Sigmoid colon (tissue), 7 donors: ENCODE measurements around the gene PTX3. TPM values are rescaled to one million over a fixed set of nuclear protein-coding genes. Genes with fewer than 3 reads are reported as not detected.

Experiments
- DNase-seq: peaks from one replicate; pipeline ENCODE4 v3.0.0-alpha.2; 2019
- H3K27ac ChIP-seq, 4 donors: fragments of 200-600 bp; sonication (generic); one replicate each; pipeline ENCODE4 v1.5.1; 2016 to 2019; ENCODE audit warnings: mild to moderate bottlenecking in 1 of 4
- H3K27me3 ChIP-seq, 3 donors: fragments of 200-600 bp; sonication (generic); one replicate each; pipeline ENCODE4 v1.5.1; 2019; ENCODE audit warnings: mild to moderate bottlenecking in 1 of 3
- H3K36me3 ChIP-seq, 4 donors: fragments of 200-600 bp; sonication (generic); one replicate each; pipeline ENCODE4 v1.5.1; 2016 to 2019
- H3K4me1 ChIP-seq, 4 donors: fragments of 200-600 bp; sonication (generic); one replicate each; pipeline ENCODE4 v1.5.1; 2017 to 2019
- H3K4me3 ChIP-seq, 4 donors: fragments of 200-600 bp; sonication (generic); one replicate each; pipeline ENCODE4 v1.5.1; 2017 to 2019; ENCODE audit warnings: mild to moderate bottlenecking in 2 of 4, moderate library complexity in 1 of 4
- H3K9me3 ChIP-seq, 4 donors: fragments of 200-600 bp in 3 of 4; sonication (generic) in 3 of 4; one replicate each; pipeline versions ENCODE4 v1.5.1 to v1.6.1; 2013 to 2019
- CTCF ChIP-seq, 4 experiments: fragments of 450-650 bp in 3 of 4; fragments of 200-600 bp in 1 of 4; IDR thresholded peaks; one replicate each; pipeline ENCODE4 v1.5.1; 2016 to 2019; ENCODE audit warnings: antibody characterized with exemption in 4 of 4, mild to moderate bottlenecking in 3 of 4, moderate library complexity in 2 of 4
- EP300 ChIP-seq, 4 donors: sonication (generic); formaldehyde crosslinking; IDR thresholded peaks; one replicate each; pipeline ENCODE4 v1.6.1; 2017; ENCODE audit warnings: antibody characterized with exemption in 4 of 4
- POLR2A ChIP-seq, 2 donors: fragments of 450-650 bp; IDR thresholded peaks; one replicate each; pipeline ENCODE4 v1.6.1; 2016; ENCODE audit warnings: antibody characterized with exemption in 2 of 2, mild to moderate bottlenecking in 2 of 2, moderate library complexity in 2 of 2
- POLR2AphosphoS5 ChIP-seq, 4 donors: sonication (generic); formaldehyde crosslinking; IDR thresholded peaks; one replicate each; pipeline ENCODE4 v1.6.1; 2017; ENCODE audit warnings: antibody characterized with exemption in 4 of 4
- WGBS, 2 donors: extraction: QIAGEN DNeasy Blood & Tissue Kit; methylation state at CpG; one replicate each; pipeline ENCODE4 v1.1.7; 2013; 5-methylcytosine and 5-hydroxymethylcytosine counted together
- intact Hi-C: fragments of 100-400 bp; cut with DNase I; formaldehyde crosslinking; loops from one replicate; pipeline ENCODE4 v1.15.1; 2023
- polyA plus RNA-seq, 3 donors: library from polyadenylated mRNA; stranded (reverse); fragments of 200-250 nt; gene quantifications; one replicate each; pipeline ENCODE4 v1.2.3, GENCODE V29; 2013
- total RNA-seq, 4 donors: library from RNA; depleted of rRNA; stranded (reverse); fragments of >200 nt; gene quantifications; one replicate each; pipeline ENCODE4 v1.1.0, GENCODE V29; 2016
- donor health status: healthy with polysubstance abuse.
- donor health status: Bipolar disorder and iron deficiency.
- donor health status: healthy.

PTX3 gene
- total and polyA plus RNA-seq, 7 donors: 0.69 to 34.2 (median 5.4) TPM

DNA sequence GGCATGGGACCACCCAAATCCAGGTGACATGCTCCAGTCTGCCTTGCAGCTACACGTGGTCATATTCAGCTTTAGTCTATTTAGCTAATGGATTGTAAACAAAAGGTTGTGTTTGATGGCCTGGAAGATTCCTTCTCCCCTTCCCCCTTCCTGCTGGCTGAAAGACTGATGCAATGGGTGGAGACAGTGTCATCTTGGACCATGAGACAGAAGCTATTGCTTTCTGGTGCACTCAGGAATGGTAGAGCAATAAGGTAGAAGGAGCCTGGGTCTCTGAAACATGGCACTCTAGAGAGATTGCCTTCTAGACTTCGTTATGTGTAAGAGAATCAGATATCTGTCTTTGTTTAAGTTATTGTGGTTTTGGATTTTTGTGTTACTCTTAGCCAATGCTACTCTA is 25.7 kb upstream of the PTX3 start:
- H3K27ac ChIP-seq: no peak overlapping the region
- no peaks in the 10 kb centered on the region for H3K9me3 ChIP-seq
- H3K27me3 ChIP-seq: no peaks in the 10 kb centered on the region
- WGBS, 2 donors: 41 to 51% methylated on average over 2 of the region's 2 CpGs
- no peak for DNase-seq
- intact Hi-C loops: no loop called here
- H3K36me3 ChIP-seq: no peaks in the 10 kb centered on the region
- H3K4me1 ChIP-seq: no peaks in the 10 kb centered on the region
- TF ChIP-seq EP300 (IDR thresholded peaks at IDR 0.05) (no peak), CTCF (IDR thresholded peaks at IDR 0.05) (no peak), POLR2AphosphoS5 (IDR thresholded peaks at IDR 0.05) (no peak), POLR2A (IDR thresholded peaks at IDR 0.05) (no peak)
- H3K4me3 ChIP-seq: no peak overlapping the region

GRCh38 chr3:157412323-157412855 is 24.3 kb upstream of the PTX3 start:
- WGBS, 2 donors: 87 to 90% methylated on average over 1 of the region's 1 CpG
- no peaks in the 10 kb centered on the region for H3K9me3 ChIP-seq
- H3K27ac ChIP-seq: no peak overlapping the region
- TF ChIP-seq CTCF (IDR thresholded peaks at IDR 0.05): no peak
- no peak for TF ChIP-seq EP300 (IDR thresholded peaks at IDR 0.05)
- no peak for TF ChIP-seq POLR2A (IDR thresholded peaks at IDR 0.05)
- no peak for TF ChIP-seq POLR2AphosphoS5 (IDR thresholded peaks at IDR 0.05)
- H3K36me3 ChIP-seq: no peaks in the 10 kb centered on the region
- no peak for DNase-seq
- no peaks in the 10 kb centered on the region for H3K4me1 ChIP-seq
- no peak overlapping the region for H3K4me3 ChIP-seq
- H3K27me3 ChIP-seq: no peaks in the 10 kb centered on the region
- intact Hi-C loops: no loop called here

DNA sequence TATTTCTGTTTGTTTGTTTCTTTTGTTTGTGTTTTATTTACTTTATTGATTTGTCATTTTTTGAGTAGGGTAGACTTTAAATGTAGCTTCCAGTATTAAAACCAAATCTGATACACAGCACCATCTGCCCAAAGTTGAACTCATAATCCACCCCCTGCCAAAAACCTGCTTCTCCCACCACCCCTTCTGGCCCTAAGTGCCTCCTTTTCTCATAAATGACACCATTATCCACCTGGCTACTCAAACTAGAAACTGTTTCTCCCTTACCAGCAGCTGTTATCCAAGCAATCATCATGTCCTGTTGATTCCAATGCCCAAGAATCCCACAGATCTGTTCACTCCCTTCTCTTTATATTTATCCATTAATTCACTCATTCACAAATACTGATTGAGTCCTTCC is 21.8 kb upstream of the PTX3 start:
- Histone ChIP-seq H3K9me3 (no peaks in the 10 kb centered on the region), H3K27me3 (no peaks in the 10 kb centered on the region), H3K4me3 (no peak overlapping the region), H3K4me1 (no peaks in the 10 kb centered on the region), H3K27ac (no peak overlapping the region), H3K36me3 (no peaks in the 10 kb centered on the region)
- intact Hi-C loops: no loop called here
- no peak for DNase-seq
- TF ChIP-seq EP300 (IDR thresholded peaks at IDR 0.05): no peak
- no peak for TF ChIP-seq CTCF (IDR thresholded peaks at IDR 0.05)
- TF ChIP-seq POLR2A (IDR thresholded peaks at IDR 0.05): no peak
- no peak for TF ChIP-seq POLR2AphosphoS5 (IDR thresholded peaks at IDR 0.05)

DNA sequence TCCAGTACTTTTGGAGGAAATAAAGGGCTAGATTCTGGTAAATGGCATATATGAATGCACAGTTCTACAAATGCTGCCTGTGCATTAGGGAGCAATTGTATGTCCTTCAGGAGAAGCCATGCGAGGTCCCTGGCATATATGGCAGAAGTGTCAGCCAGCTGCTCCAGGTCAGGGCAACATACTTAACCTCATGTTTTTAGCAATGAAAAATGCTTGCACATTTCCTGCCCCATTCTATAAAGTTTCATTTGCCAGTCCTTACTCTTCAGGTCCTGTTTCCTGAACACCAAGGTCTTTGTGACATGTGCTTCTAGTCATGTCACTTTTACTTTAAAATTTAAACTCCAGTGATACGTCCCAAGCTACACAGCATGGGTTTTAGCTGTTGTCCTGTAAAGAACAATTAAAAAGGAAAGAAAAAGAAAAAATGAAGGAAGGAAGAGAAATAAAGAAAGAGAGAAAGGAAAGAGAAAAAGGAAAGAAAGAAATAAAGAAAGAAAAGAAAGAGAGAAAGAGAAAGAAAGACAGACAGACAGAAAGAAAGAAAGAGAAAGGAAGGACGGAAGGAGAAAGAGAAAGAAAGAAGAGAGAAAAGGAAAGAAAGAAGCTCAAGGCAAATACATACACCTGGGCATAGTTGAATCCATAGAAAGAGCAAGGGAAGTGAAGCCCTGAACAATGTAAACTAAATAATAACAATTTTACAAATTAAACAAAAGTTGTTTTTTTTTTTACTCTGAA is 20.1 kb upstream of the PTX3 start:
- intact Hi-C loops: no loop called here
- H3K4me1 ChIP-seq: no peaks in the 10 kb centered on the region
- H3K4me3 ChIP-seq: no peak overlapping the region
- no peaks in the 10 kb centered on the region for H3K9me3 ChIP-seq
- WGBS, 2 donors: 78 to 85% methylated on average over 3 of the region's 3 CpGs
- TF ChIP-seq CTCF (IDR thresholded peaks at IDR 0.05) (no peak), EP300 (IDR thresholded peaks at IDR 0.05) (no peak), POLR2A (IDR thresholded peaks at IDR 0.05) (no peak), POLR2AphosphoS5 (IDR thresholded peaks at IDR 0.05) (no peak)
- H3K27me3 ChIP-seq: no peaks in the 10 kb centered on the region
- H3K36me3 ChIP-seq: no peaks in the 10 kb centered on the region
- H3K27ac ChIP-seq: no peak overlapping the region
- no peak for DNase-seq

DNA sequence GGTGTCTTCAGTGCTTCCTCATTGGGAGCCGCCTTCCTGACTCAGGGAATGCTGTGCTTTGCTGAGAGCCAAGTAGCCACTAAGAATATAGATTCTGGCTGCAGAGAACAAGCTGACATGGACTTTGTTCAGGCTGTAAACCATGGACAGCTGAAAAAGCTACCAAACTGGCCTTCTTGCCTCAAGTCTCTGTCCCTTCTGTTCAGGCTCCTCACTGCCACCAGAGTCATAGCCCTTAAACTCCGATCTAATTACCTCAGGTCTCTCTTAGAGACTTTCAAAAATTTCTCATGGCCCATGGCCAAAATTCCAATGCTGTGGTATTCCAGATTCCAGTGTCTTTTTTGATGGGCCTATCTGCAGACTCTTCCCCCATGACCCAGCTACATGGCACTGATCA is 19.4 kb upstream of the PTX3 start:
- no peak for DNase-seq
- intact Hi-C loops: no loop called here
- 44 to 83% methylated on average over 2 of the region's 2 CpGs for WGBS, 2 donors

More for the DNA sequence above, 19.4 kb upstream of the PTX3 start:
- Histone ChIP-seq H3K27me3 (no peaks in the 10 kb centered on the region), H3K9me3 (no peaks in the 10 kb centered on the region), H3K36me3 (no peaks in the 10 kb centered on the region), H3K27ac (no peak overlapping the region), H3K4me1 (no peaks in the 10 kb centered on the region), H3K4me3 (no peak overlapping the region)
- TF ChIP-seq POLR2AphosphoS5 (IDR thresholded peaks at IDR 0.05): no peak
- no peak for TF ChIP-seq POLR2A (IDR thresholded peaks at IDR 0.05)
- TF ChIP-seq CTCF (IDR thresholded peaks at IDR 0.05): no peak
- no peak for TF ChIP-seq EP300 (IDR thresholded peaks at IDR 0.05)
